DMS114 treated with DMSO at 0.1 percent for 48 hours (cell line): ENCODE results near the gene TTLL7.
"Not testable (repeated sequence)": the region's sequence is repeated elsewhere in the genome, so short reads cannot be mapped to it uniquely, and the experiment has no call there.

Source experiments
- DNase-seq: peaks from one replicate; lab custom pipeline; 2025; ENCODE audit not compliant: unreplicated experiment; lab: John Stamatoyannopoulos, UW

The TTLL7 gene

GRCh38 chr1:83932693-83933092, 66.2 kb downstream of the TTLL7 start:
- DNase-seq = no peak

GRCh38 chr1:83932281-83932680, 66.7 kb downstream of the TTLL7 start:
- no peak for DNase-seq

GRCh38 chr1:83931658-83932253, 67.2 kb downstream of the TTLL7 start:
- DNase-seq = peak; percentile 43

DNA sequence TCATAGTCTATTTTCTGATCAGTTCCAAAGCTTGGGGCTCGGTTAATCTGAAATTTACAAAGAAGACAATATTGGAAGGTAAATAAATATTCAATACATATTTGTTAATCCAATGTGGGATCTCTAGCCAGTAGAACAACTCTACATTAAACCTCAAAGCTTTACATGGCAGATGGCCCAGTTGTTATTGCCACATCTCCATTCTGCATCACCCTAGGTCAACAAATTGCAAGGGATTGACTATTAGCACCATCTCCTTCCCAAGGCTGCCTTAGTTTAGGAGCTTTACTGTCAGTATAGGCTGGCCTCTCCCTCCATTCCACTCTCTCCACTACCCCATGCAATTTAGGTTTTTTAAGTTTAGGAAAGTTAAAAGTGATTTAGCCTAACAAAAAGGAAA, 69.7 kb downstream of the TTLL7 start:
- DNase-seq = no peak

GRCh38 chr1:83928396-83928795, 70.5 kb downstream of the TTLL7 start:
- no peak for DNase-seq

GRCh38 chr1:83927701-83928100, 71.2 kb downstream of the TTLL7 start:
- DNase-seq = no peak

- no peak for DNase-seq
These were observed 71.9 kb downstream of the TTLL7 start for GRCh38 chr1:83927061-83927460.

GRCh38 chr1:83923553-83923952, 75.4 kb downstream of the TTLL7 start:
- no peak for DNase-seq

DNA sequence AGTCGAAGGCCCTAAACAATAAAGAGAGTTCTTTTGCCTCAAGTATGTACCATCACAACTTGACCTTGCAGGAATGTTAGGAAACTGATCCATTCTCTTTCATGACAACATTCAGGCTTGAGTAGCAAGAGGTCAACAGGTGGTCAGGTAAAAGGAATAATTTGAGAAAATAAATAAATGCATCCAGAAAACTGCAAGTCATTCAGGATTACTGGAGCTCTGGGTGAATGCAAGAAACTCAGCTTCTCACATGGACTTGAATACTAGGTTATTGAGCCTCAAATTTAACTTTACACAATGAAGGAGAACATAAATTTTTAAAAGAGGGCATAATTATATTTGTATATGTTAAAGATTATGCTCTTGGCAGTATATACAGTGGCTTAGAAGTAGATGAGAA, 76.5 kb downstream of the TTLL7 start:
- no peak for DNase-seq

GRCh38 chr1:83920320-83920719, 78.6 kb downstream of the TTLL7 start:
- DNase-seq = no peak

- no peak for DNase-seq
These were observed 79.1 kb downstream of the TTLL7 start for GRCh38 chr1:83919872-83920271.

DNA sequence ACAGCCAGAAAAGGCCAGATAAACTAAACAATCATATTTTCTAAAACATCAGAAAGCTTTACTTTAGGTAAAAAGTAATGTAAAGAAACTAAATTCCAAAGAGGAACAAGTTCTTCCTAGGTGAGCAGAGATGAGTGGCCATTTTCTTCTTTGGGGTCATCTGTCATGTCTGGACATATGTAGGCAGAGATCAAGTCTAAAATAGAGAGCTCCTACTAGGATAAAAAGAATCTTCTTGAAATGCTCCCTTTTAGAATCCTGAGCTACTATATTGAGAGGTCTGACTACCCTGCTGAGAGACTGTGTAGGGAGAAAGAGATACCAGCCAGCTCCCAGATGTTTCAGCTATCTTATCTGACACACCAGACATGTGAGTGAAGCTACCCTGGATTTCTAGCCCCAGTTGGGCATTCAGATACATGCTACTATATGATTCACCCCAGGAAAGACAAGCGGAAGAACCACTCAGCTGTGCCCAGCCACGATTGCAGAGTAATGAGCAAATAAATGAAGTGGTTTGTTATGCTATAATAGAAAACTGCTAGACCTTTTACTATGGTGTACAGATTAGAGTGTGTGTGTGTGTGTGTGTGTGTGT, 80.1 kb downstream of the TTLL7 start:
- DNase-seq = no peak

GRCh38 chr1:83917959-83918358, 81.0 kb downstream of the TTLL7 start:
- DNase-seq = no peak

DNA sequence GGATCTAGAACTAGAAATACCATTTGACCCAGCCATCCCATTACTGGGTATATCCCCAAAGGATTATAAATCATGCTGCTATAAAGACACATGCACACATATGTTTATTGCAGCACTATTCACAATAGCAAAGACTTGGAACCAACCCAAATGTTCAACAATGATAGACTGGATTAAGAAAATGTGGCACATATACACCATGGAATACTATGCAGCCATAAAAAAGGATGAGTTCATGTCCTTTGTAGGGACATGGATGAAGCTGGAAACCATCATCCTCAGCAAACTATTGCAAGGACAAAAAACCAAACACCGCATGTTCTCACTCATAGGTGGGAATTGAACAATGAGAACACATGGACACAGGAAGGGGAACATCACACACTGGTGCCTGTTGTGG, 82.8 kb downstream of the TTLL7 start:
- not testable (repeated sequence) for DNase-seq

DNA sequence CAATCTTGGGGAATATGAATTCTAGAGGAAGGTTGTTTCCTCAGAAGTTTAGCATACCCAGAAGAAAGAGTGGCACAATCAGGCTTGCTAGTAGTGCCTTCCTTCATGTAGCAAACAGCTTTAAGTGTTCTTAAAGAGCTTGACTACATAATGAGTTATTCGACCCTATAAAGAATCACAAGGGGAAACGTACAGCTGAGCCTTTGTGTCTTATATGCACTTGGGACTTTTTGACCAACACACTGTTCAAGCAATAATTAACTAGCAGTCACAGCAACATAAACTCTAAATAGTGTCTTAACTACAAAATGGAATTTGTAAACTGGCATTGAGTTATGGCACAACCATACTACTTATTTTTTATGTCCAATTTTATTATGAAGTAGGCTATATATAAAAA, 86.1 kb downstream of the TTLL7 start:
- no peak for DNase-seq

- no peak for DNase-seq
These were observed 88.5 kb downstream of the TTLL7 start for GRCh38 chr1:83910461-83910860.

DNA sequence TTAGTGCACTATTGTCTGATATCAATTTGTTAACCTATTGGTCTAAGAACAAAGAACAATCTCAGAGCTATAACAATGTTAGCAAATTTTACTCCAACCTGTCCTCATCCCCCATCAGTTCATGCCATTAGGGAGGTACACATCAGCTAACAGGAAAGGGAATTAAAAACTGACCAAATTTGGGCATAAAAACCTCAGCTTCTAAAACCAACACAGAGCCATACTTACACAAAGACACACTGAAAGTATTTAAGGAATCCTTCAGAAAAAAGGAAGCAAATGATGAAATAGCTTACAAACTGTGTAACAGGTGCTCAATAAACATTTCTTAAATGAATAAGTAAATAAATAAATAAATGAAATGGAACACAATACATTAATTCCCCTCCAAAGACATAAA, 89.2 kb downstream of the TTLL7 start:
- DNase-seq = no peak

- DNase-seq = peak; percentile 31
These were observed 93.5 kb downstream of the TTLL7 start for GRCh38 chr1:83905315-83905907.

GRCh38 chr1:83901547-83902155, 97.3 kb downstream of the TTLL7 start:
- DNase-seq = no peak

DNA sequence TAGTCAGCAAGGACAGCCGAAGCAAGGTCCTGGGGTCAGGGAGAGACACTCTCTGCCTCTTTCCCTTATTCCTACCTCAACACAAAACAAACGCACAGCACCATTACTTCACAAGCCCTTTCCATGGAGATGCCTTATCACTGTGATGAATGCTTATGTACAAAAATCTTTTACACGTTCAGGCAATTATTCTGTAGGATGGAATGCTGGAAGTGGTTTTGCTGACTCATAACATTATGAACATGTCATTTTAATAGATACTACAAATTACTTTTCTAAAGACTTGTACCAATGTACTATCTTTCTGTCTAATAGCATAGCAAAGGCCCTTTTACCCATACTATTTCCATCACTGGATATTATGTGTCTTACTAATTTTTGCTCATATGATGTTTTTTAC, 98.4 kb downstream of the TTLL7 start:
- no peak for DNase-seq

GRCh38 chr1:83897516-83897915, 101.4 kb downstream of the TTLL7 start:
- DNase-seq = no peak

GRCh38 chr1:83896299-83896698, 102.6 kb downstream of the TTLL7 start:
- DNase-seq = no peak
